Measurements from ENCODE around the gene SMAGP. TPM values are rescaled to one million over a fixed set of nuclear protein-coding genes. Genes with fewer than 3 reads are reported as not detected.
"Not testable (repeated sequence)": the region's sequence is repeated elsewhere in the genome, so short reads cannot be mapped to it uniquely, and the experiment has no call there.

The SMAGP gene
- total RNA-seq, 6 experiments from 2014 or later = 30.0 to 43.5 (median 32.5) TPM

- Mint-ChIP-seq H3K27me3 (ENCODE audit: insufficient read depth) (peaks cover 4% of the 10 kb centered on the region; the same call in 1 of the 2 replicates), H3K4me1 (ENCODE audit: low read depth) (peaks cover 20% of the 10 kb centered on the region), H3K27ac (no peak overlapping the region; the same call in 1 of the 2 replicates), H3K36me3 (ENCODE audit: low read depth) (no peaks in the 10 kb centered on the region), H3K9me3 (no peaks in the 10 kb centered on the region), H3K4me3 (no peak overlapping the region)
- DNase-seq = peak; percentile 25
- no peak for TF ChIP-seq CTCF (IDR thresholded peaks at IDR 0.05)
Observed at GRCh38 chr12:51281202-51281924, 11.1 kb upstream of the SMAGP start.

GRCh38 chr12:51275088-51275487 lies 4.9 kb upstream of the SMAGP start:
- DNase-seq = no peak
- Mint-ChIP-seq H3K9me3 (no peaks in the 10 kb centered on the region), H3K27ac (no peak overlapping the region), H3K4me1 (ENCODE audit: low read depth) (peaks cover 24% of the 10 kb centered on the region), H3K27me3 (ENCODE audit: insufficient read depth) (no peaks in the 10 kb centered on the region; the same call in 1 of the 2 replicates), H3K4me3 (no peak overlapping the region), H3K36me3 (ENCODE audit: low read depth) (no peaks in the 10 kb centered on the region)
- TF ChIP-seq CTCF (IDR thresholded peaks at IDR 0.05) = no peak

- not testable (repeated sequence) for DNase-seq; H3K9me3 Mint-ChIP-seq; H3K27ac Mint-ChIP-seq; H3K4me3 Mint-ChIP-seq; H3K36me3 Mint-ChIP-seq (ENCODE audit: low read depth); H3K27me3 Mint-ChIP-seq (ENCODE audit: insufficient read depth)
- H3K4me1 Mint-ChIP-seq (ENCODE audit: low read depth) = peaks cover 35% of the 10 kb centered on the region
Observed at GRCh38 chr12:51272810-51273209, 2.6 kb upstream of the SMAGP start.

GRCh38 chr12:51270951-51271518 lies 820 bp upstream of the SMAGP start:
- peak overlapping the region; percentile 99 for H3K27ac Mint-ChIP-seq
- H3K27me3 Mint-ChIP-seq (ENCODE audit: insufficient read depth) = no peaks in the 10 kb centered on the region; the same call in 1 of the 2 replicates
- peaks cover 52% of the 10 kb centered on the region for H3K4me1 Mint-ChIP-seq (ENCODE audit: low read depth)
- DNase-seq = peak; percentile 89
- H3K36me3 Mint-ChIP-seq (ENCODE audit: low read depth) = peaks cover 5% of the 10 kb centered on the region; the same call in 1 of the 2 replicates
- no peaks in the 10 kb centered on the region for H3K9me3 Mint-ChIP-seq
- peak overlapping the region; percentile 97 for H3K4me3 Mint-ChIP-seq
- TF ChIP-seq CTCF (IDR thresholded peaks at IDR 0.05) = no peak

GRCh38 chr12:51269174-51270066 lies 795 bp downstream of the SMAGP start:
- Mint-ChIP-seq H3K9me3 (no peaks in the 10 kb centered on the region), H3K27ac (peak overlapping the region; percentile 90), H3K4me1 (ENCODE audit: low read depth) (peaks cover 64% of the 10 kb centered on the region), H3K36me3 (ENCODE audit: low read depth) (peaks cover 15% of the 10 kb centered on the region), H3K27me3 (ENCODE audit: insufficient read depth) (no peaks in the 10 kb centered on the region; the same call in 1 of the 2 replicates), H3K4me3 (peak overlapping the region; percentile 93)
- peak; percentile 60 for TF ChIP-seq CTCF (IDR thresholded peaks at IDR 0.05)
- DNase-seq = no peak

All from HFFc6 (cell line).